Astrocyte (in vitro differentiated cells and primary cell): ENCODE data around the gene CDKN1B. TPM values are rescaled to one million over a fixed set of nuclear protein-coding genes. Genes with fewer than 3 reads are reported as not detected.

Source experiments
- DNase-seq: peaks from one replicate; pipeline ENCODE4 v3.0.0-alpha.2; 2010; ENCODE audit warnings: low read depth
- FAIRE-seq: peaks from 2 replicates; lab custom pipeline; 2011; peaks lifted over from hg19 to GRCh38; lab: Jason Lieb, UNC
- H2AFZ ChIP-seq: 2 replicates; pipeline ENCODE4 v1.6.0; 2012; ENCODE audit warnings: low read depth, low read length, inconsistent platforms
- H3K27ac ChIP-seq: 2 replicates; pipeline ENCODE4 v1.5.1; 2011; ENCODE audit warnings: low read depth, low read length, inconsistent platforms
- H3K27me3 ChIP-seq: 2 replicates; pipeline ENCODE4 v1.6.0; 2011; ENCODE audit warnings: low read length, inconsistent platforms; ENCODE audit not compliant: insufficient read depth
- H3K36me3 ChIP-seq: 2 replicates; pipeline ENCODE4 v1.5.1; 2011; ENCODE audit warnings: low read length, inconsistent platforms; ENCODE audit not compliant: insufficient read depth
- H3K4me1 ChIP-seq: 2 replicates; pipeline ENCODE4 v1.5.1; 2011; ENCODE audit warnings: low read length, inconsistent platforms; ENCODE audit not compliant: insufficient read depth
- H3K4me2 ChIP-seq: 2 replicates; pipeline ENCODE4 v1.6.0; 2012; ENCODE audit warnings: low read length, inconsistent platforms
- H3K4me3 ChIP-seq: 2 replicates; pipeline ENCODE4 v1.5.1; 2011; ENCODE audit warnings: low read depth, mild to moderate bottlenecking, low read length, inconsistent platforms; ENCODE audit not compliant: insufficient read depth
- H3K79me2 ChIP-seq: 2 replicates; pipeline ENCODE4 v1.6.0; 2012; ENCODE audit warnings: mild to moderate bottlenecking, low read length, inconsistent platforms; ENCODE audit not compliant: insufficient read depth
- H3K9ac ChIP-seq: 2 replicates; pipeline ENCODE4 v1.6.0; 2012; ENCODE audit warnings: mild to moderate bottlenecking, low read length, inconsistent platforms
- H3K9me3 ChIP-seq: 2 replicates; pipeline ENCODE4 v1.5.1; 2012; ENCODE audit warnings: low read depth, mild to moderate bottlenecking, low read length, inconsistent platforms; ENCODE audit not compliant: insufficient read depth
- H4K20me1 ChIP-seq: 2 replicates; pipeline ENCODE4 v1.6.0; 2012; ENCODE audit warnings: low read length, inconsistent platforms; ENCODE audit not compliant: insufficient read depth
- H3K27ac Mint-ChIP-seq: one replicate; pipeline ENCODE4 v1.8.0; 2021; ENCODE audit warnings: mild to moderate bottlenecking, mixed read lengths; ENCODE audit not compliant: unreplicated experiment
- H3K27me3 Mint-ChIP-seq: one replicate; pipeline ENCODE4 v1.8.0; 2021; ENCODE audit warnings: low read depth, mixed read lengths; ENCODE audit not compliant: unreplicated experiment
- H3K36me3 Mint-ChIP-seq: one replicate; pipeline ENCODE4 v1.8.0; 2021; ENCODE audit warnings: low read depth, mixed read lengths; ENCODE audit not compliant: unreplicated experiment
- H3K4me1 Mint-ChIP-seq: one replicate; pipeline ENCODE4 v1.8.0; 2021; ENCODE audit warnings: low read depth, mixed read lengths; ENCODE audit not compliant: unreplicated experiment
- H3K4me3 Mint-ChIP-seq: one replicate; pipeline ENCODE4 v1.8.0; 2021; ENCODE audit warnings: mild to moderate bottlenecking, moderate library complexity, mixed read lengths; ENCODE audit not compliant: unreplicated experiment
- H3K9me3 Mint-ChIP-seq: one replicate; pipeline ENCODE4 v1.8.0; 2021; ENCODE audit warnings: mild to moderate bottlenecking, mixed read lengths; ENCODE audit not compliant: unreplicated experiment
- EZH2 ChIP-seq: IDR thresholded peaks from 2 replicates; pipeline ENCODE4 v1.6.1; 2012; ENCODE audit warnings: mild to moderate bottlenecking, low read length, inconsistent platforms; ENCODE audit not compliant: insufficient read depth
- total RNA-seq: library from RNA; stranded (reverse); gene quantifications from 2 replicates; pipeline ENCODE4 v1.2.1, GENCODE V29; 2021
- TF ChIP-seq, protein P1 (sequence below): IDR thresholded peaks from 2 replicates; pipeline ENCODE4 v1.5.1; 2011; ENCODE audit warnings: low read depth, mild to moderate bottlenecking, inconsistent platforms, low read length, moderate library complexity; ENCODE audit not compliant: insufficient read depth

Gene CDKN1B
- total RNA-seq, 1 donor from 2014 or later, result 13.4 TPM

DNA sequence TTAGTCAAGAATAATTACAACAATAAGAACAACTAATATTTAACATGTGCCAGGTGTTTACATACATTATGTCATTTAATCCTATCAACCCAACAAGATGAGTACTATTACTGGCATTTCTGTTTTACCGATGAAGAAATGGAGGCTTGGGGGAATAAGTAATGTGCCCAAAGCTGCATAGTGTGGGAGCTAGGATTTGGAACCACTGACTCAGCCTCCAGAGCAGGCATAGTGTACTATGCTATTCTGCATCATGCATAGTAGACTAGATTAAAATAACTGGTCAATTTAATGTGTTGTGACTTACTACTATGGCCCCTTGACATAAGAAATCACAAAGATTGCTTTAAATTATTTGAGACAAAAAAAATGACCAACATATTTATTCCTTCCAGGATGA lies 30.7 kb upstream of the CDKN1B start:
- no peaks in the 10 kb centered on the region for H3K36me3 Mint-ChIP-seq
- DNase-seq, result no peak
- no peak overlapping the region for H3K4me3 Mint-ChIP-seq
- H3K9me3 ChIP-seq, result no peaks in the 10 kb centered on the region
- H3K27me3 Mint-ChIP-seq, result no peaks in the 10 kb centered on the region
- no peak overlapping the region for H3K9ac ChIP-seq
- H4K20me1 ChIP-seq, result no peaks in the 10 kb centered on the region
- no peaks in the 10 kb centered on the region for H3K9me3 Mint-ChIP-seq
- H3K27me3 ChIP-seq, result peaks cover 10% of the 10 kb centered on the region
- no peaks in the 10 kb centered on the region for H3K79me2 ChIP-seq
- H3K4me1 ChIP-seq, result peaks cover 3% of the 10 kb centered on the region
- no peak for TF ChIP-seq EZH2
- TF ChIP-seq, protein P1, sequence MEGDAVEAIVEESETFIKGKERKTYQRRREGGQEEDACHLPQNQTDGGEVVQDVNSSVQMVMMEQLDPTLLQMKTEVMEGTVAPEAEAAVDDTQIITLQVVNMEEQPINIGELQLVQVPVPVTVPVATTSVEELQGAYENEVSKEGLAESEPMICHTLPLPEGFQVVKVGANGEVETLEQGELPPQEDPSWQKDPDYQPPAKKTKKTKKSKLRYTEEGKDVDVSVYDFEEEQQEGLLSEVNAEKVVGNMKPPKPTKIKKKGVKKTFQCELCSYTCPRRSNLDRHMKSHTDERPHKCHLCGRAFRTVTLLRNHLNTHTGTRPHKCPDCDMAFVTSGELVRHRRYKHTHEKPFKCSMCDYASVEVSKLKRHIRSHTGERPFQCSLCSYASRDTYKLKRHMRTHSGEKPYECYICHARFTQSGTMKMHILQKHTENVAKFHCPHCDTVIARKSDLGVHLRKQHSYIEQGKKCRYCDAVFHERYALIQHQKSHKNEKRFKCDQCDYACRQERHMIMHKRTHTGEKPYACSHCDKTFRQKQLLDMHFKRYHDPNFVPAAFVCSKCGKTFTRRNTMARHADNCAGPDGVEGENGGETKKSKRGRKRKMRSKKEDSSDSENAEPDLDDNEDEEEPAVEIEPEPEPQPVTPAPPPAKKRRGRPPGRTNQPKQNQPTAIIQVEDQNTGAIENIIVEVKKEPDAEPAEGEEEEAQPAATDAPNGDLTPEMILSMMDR, result no peak
- no peak overlapping the region for H3K4me3 ChIP-seq
- no peak overlapping the region for H3K4me2 ChIP-seq
- no peaks in the 10 kb centered on the region for H3K36me3 ChIP-seq
- no peaks in the 10 kb centered on the region for H3K4me1 Mint-ChIP-seq
- H2AFZ ChIP-seq, result no peak overlapping the region
- FAIRE-seq, result no peak
- H3K27ac ChIP-seq, result no peak overlapping the region
- H3K27ac Mint-ChIP-seq, result no peak overlapping the region

DNA sequence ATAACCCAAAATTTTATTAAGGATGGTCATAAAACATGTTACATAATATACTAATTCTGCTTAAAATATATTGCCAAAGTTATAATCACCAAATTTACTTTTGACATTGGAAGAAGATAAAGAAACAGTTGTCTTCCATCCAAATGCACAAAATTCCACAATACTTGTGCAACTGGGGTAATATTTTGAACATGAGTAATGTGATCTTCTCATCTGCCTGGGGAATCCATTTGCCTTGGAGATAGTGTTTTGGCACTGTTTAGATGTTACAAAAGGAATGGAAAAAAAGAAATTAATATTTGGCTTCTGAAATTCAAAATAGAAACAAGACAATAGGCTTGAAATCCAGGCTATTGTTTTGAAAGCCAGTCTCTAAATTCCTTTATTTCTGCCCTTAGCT lies 30.2 kb upstream of the CDKN1B start:
- Mint-ChIP-seq H3K27me3 (no peaks in the 10 kb centered on the region), H3K27ac (no peak overlapping the region), H3K4me3 (no peak overlapping the region), H3K9me3 (no peaks in the 10 kb centered on the region), H3K4me1 (no peaks in the 10 kb centered on the region), H3K36me3 (no peaks in the 10 kb centered on the region)
- TF ChIP-seq, protein P1, result no peak
- TF ChIP-seq EZH2, result no peak
- no peak overlapping the region for H3K4me3 ChIP-seq
- FAIRE-seq (no peak), DNase-seq (no peak)
- no peaks in the 10 kb centered on the region for H3K79me2 ChIP-seq
- peaks cover 10% of the 10 kb centered on the region for H3K27me3 ChIP-seq
- H3K9ac ChIP-seq, result no peak overlapping the region
- H3K27ac ChIP-seq, result no peak overlapping the region
- H3K4me1 ChIP-seq, result peaks cover 3% of the 10 kb centered on the region
- H3K4me2 ChIP-seq, result no peak overlapping the region
- H4K20me1 ChIP-seq, result no peaks in the 10 kb centered on the region
- H2AFZ ChIP-seq, result no peak overlapping the region
- no peaks in the 10 kb centered on the region for H3K9me3 ChIP-seq
- H3K36me3 ChIP-seq, result no peaks in the 10 kb centered on the region

DNA sequence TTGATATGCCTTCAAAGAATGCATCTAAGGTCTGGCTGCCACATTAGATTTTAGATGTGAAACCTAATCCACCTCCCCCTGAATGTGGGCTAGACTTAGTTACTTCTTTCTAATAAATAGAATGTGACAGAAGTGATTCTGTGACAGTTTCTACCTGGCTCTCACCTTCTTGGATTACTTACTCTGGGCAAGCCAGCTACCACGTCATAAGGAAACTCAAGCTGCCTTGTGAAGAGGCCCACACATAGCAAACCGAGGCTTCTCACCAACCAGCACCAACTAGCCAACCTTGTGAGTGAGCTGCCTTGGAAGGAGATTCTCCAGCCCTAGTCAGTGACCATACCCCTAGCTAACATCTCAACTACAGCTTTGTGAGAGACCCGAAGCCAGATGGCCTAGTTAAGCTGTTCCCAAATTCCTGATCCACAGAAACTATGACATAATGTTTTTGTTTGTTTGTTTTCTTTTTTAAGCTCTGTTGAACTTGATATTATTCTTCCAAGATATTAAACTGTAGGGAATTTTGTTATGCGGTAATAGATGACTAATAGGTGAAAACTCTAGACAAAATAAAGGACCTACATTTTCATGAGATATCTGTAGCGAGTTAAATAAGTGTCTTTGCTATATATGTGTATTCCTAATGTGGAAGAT lies 27.4 kb upstream of the CDKN1B start:
- no peak for DNase-seq
- no peaks in the 10 kb centered on the region for H3K79me2 ChIP-seq

More for the DNA sequence above, 27.4 kb upstream of the CDKN1B start:
- Mint-ChIP-seq H3K36me3 (no peaks in the 10 kb centered on the region), H3K4me1 (no peaks in the 10 kb centered on the region), H3K4me3 (no peak overlapping the region), H3K27me3 (no peaks in the 10 kb centered on the region), H3K27ac (no peak overlapping the region), H3K9me3 (no peaks in the 10 kb centered on the region)
- peaks cover 3% of the 10 kb centered on the region for H3K4me1 ChIP-seq
- FAIRE-seq, result no peak
- peak overlapping the region; percentile 39 for H2AFZ ChIP-seq
- H4K20me1 ChIP-seq, result no peaks in the 10 kb centered on the region
- no peaks in the 10 kb centered on the region for H3K27me3 ChIP-seq
- no peak overlapping the region for H3K4me3 ChIP-seq
- no peak overlapping the region for H3K4me2 ChIP-seq
- no peak overlapping the region for H3K9ac ChIP-seq
- TF ChIP-seq, protein P1, result no peak
- TF ChIP-seq EZH2, result no peak
- peak overlapping the region; percentile 17 for H3K27ac ChIP-seq
- no peaks in the 10 kb centered on the region for H3K36me3 ChIP-seq
- no peaks in the 10 kb centered on the region for H3K9me3 ChIP-seq
